ENCODE data around the gene FCER1G.

Gene FCER1G

GRCh38 chr1:161227196-161227871 is 12.2 kb downstream of the FCER1G start:
- peak; percentile 61 to 85 for DNase-seq (ENCODE audit: low read depth in 1 of 2, low spot score in 1 of 2)
- Histone ChIP-seq H3K4me3 (replicated peaks; ENCODE audit: insufficient read depth, low read length) (peak overlapping the region; percentile 86), H3K27me3 (ENCODE audit: insufficient read depth, poor library complexity, severe bottlenecking) (no peaks in the 10 kb centered on the region), H3K27ac (replicated peaks) (peak overlapping the region; percentile 73)
- TF ChIP-seq GABPA (IDR thresholded peaks at IDR 0.05; ENCODE audit: low read depth) (no peak), SPI1 (IDR thresholded peaks at IDR 0.05; ENCODE audit: borderline replicate concordance, low read depth) (peak; percentile 100), POLR2AphosphoS5 (IDR thresholded peaks at IDR 0.05; ENCODE audit: low read depth) (0 out of 2 replicates have a peak, but pooled peaks have one; percentile 39), CTCF (IDR thresholded peaks at IDR 0.05; ENCODE audit: insufficient read depth, low read length) (peak; percentile 64)

- H3K4me3 ChIP-seq (replicated peaks; ENCODE audit: insufficient read depth, low read length), result no peak overlapping the region
- no peak for TF ChIP-seq CTCF (IDR thresholded peaks at IDR 0.05; ENCODE audit: insufficient read depth, low read length)
- peak overlapping the region; percentile 73 for H3K27ac ChIP-seq (replicated peaks)
- DNase-seq (ENCODE audit: low read depth in 1 of 2, low spot score in 1 of 2), result no peak
- H3K27me3 ChIP-seq (ENCODE audit: insufficient read depth, poor library complexity, severe bottlenecking), result no peaks in the 10 kb centered on the region
Measured at GRCh38 chr1:161228032-161228431, 12.9 kb downstream of the FCER1G start.

- TF ChIP-seq SPI1 (IDR thresholded peaks at IDR 0.05; ENCODE audit: borderline replicate concordance, low read depth) (no peak), GABPA (IDR thresholded peaks at IDR 0.05; ENCODE audit: low read depth) (no peak), CTCF (IDR thresholded peaks at IDR 0.05; ENCODE audit: insufficient read depth, low read length) (no peak), POLR2AphosphoS5 (IDR thresholded peaks at IDR 0.05; ENCODE audit: low read depth) (no peak), REST (IDR thresholded peaks at IDR 0.05; ENCODE audit: insufficient replicate concordance, low read depth) (no peak)
- no peak overlapping the region for H3K4me3 ChIP-seq (replicated peaks; ENCODE audit: insufficient read depth, low read length)
- no peaks in the 10 kb centered on the region for H3K27me3 ChIP-seq (ENCODE audit: insufficient read depth, poor library complexity, severe bottlenecking)
- no peak for DNase-seq (ENCODE audit: low read depth in 1 of 2, low spot score in 1 of 2)
- no peak overlapping the region for H3K27ac ChIP-seq (replicated peaks)
Measured at GRCh38 chr1:161229896-161230295, 14.8 kb downstream of the FCER1G start.

GRCh38 chr1:161230762-161231161 is 15.7 kb downstream of the FCER1G start:
- no peak for TF ChIP-seq REST (IDR thresholded peaks at IDR 0.05; ENCODE audit: insufficient replicate concordance, low read depth)
- TF ChIP-seq GABPA (IDR thresholded peaks at IDR 0.05; ENCODE audit: low read depth), result no peak
- TF ChIP-seq POLR2AphosphoS5 (IDR thresholded peaks at IDR 0.05; ENCODE audit: low read depth), result no peak
- TF ChIP-seq SPI1 (IDR thresholded peaks at IDR 0.05; ENCODE audit: borderline replicate concordance, low read depth), result no peak
- TF ChIP-seq CTCF (IDR thresholded peaks at IDR 0.05; ENCODE audit: insufficient read depth, low read length), result no peak
- Histone ChIP-seq H3K4me3 (replicated peaks; ENCODE audit: insufficient read depth, low read length) (no peak overlapping the region), H3K27ac (replicated peaks) (no peak overlapping the region), H3K27me3 (ENCODE audit: insufficient read depth, poor library complexity, severe bottlenecking) (no peaks in the 10 kb centered on the region)
- DNase-seq (ENCODE audit: low read depth in 1 of 2, low spot score in 1 of 2), result no peak
